NCI-H526 treated with DMSO at 0.1 percent for 48 hours (cell line): ENCODE results near the gene PLXNA3.
A peak's percentile ranks its signal among the peaks of the same experiment; 100 is the strongest.

Experiments
- DNase-seq: peaks from one replicate; lab custom pipeline; 2025; lab: John Stamatoyannopoulos, UW

The PLXNA3 gene

GRCh38 chrX:154458954-154459778 lies 1.1 kb downstream of the PLXNA3 start:
- peak; percentile 55 for DNase-seq

DNA sequence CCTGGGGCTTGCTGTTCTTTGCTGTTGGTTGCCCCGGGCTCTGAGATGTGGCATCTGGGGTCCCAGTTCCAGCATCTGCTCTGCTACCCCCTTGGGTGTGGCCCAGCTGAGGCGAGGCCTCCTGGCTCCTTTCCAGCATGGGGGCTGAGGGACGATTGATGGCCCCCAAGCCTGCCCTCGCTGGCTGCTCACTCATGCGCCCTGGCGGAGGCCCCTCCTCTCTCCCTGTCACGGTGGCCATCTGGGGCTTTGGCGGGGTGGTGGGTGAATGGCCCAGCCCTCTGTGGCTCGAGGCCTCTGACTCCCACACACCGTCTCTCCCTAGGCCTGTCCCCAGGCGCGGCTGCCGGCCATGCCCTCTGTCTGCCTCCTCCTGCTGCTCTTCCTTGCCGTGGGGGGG lies 1.8 kb downstream of the PLXNA3 start:
- no peak for DNase-seq

DNA sequence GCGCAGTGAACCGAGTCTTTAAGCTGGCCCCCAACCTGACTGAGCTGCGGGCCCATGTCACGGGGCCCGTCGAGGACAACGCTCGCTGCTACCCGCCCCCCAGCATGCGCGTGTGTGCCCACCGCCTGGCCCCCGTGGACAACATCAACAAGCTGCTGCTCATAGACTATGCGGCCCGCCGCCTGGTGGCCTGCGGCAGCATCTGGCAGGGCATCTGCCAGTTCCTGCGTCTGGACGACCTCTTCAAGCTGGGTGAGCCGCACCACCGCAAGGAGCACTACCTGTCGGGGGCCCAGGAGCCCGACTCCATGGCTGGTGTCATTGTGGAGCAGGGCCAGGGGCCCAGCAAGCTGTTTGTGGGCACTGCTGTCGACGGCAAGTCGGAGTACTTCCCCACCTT lies 2.2 kb downstream of the PLXNA3 start:
- no peak for DNase-seq

DNA sequence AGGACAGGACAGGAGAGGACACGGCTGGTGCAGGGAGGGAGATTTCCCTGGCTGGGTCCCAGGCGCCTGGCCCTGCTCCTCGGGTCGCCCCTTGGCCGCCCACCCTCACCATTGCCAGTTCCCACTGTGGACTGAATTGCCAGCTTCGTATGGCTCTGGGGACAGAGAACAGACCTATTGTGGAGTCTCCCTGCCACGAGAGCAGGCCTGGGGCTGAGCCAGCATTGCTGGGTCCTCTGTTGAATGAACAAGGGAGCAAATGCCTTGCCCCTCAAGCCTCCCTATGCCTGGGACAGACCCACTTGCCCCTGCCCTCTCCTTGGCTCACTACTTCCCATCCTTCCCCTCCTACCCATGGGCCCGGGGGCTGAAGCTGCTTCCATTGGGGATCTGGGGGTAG lies 4.3 kb downstream of the PLXNA3 start:
- DNase-seq = no peak

GRCh38 chrX:154463611-154464220 lies 5.6 kb downstream of the PLXNA3 start:
- DNase-seq = no peak

DNA sequence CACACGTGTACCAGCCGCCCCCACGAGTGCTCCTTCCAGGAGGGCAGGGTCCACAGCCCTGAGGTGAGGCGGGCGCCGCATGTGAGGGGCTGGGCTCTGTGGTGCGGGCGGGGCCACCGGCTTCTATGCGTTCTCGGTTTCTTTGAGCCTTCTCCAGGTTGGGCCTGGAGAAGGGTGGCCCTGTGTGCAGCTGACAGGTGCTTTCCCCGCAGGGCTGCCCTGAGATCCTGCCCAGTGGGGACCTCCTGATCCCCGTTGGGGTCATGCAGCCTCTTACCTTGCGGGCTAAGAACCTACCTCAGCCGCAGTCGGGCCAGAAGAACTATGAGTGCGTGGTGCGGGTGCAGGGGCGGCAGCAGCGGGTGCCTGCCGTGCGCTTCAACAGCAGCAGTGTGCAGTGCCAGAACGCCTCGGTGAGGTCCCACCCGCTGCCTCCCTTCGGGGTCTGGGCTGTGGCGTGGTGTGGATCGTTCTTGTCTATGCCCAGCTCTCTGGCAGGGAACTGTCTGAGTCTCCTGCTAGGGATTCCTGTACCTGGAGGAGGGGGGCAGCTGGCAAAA lies 6.8 kb downstream of the PLXNA3 start:
- DNase-seq = no peak

- no peak for DNase-seq
Observed at GRCh38 chrX:154465601-154466000, 7.5 kb downstream of the PLXNA3 start.

DNA sequence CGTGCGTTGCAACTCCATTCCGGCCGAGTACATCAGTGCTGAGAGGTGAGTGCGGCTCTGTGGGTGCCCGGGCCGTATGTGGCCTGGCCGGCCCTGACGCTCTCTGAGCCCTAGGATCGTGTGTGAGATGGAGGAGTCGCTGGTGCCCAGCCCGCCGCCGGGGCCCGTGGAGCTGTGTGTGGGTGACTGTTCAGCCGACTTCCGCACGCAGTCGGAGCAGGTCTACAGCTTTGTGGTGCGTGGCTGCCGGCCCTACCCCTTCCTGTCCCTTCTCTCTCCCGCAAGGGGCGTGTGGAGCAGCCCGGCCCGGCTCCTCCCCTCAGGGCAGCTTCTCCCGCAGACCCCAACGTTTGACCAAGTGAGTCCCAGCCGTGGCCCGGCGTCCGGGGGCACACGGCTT lies 8.0 kb downstream of the PLXNA3 start:
- no peak for DNase-seq

DNA sequence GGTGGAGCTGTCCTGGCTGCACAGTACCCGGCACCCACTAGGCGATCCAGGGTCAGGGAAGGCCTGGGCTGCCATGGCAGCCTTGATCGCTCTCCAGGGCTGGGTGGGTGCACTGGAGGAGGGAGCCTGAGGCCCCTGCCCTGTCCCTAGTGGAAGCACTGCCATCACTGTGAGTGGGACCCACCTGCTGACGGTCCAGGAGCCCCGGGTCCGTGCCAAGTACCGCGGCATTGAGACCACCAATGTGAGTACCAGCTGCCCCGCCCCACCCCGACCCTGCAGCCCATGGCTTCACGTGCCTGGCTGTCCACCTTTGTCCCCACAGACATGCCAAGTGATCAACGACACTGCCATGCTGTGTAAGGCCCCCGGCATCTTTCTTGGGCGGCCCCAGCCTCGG lies 8.8 kb downstream of the PLXNA3 start:
- no peak for DNase-seq

DNA sequence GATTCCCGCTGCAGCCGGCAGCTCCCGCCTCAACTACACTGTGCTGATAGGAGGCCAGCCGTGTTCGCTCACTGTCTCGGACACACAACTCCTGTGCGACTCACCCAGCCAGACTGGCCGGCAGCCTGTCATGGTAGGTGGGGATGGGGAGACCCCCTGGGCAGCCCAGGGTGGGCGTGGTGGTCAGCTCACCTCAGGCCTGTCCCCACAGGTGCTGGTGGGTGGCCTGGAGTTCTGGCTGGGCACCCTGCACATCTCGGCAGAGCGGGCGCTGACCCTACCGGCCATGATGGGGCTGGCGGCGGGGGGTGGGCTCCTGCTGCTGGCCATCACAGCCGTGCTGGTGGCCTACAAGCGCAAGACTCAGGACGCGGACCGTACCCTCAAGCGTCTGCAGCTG lies 9.5 kb downstream of the PLXNA3 start:
- DNase-seq = no peak

DNA sequence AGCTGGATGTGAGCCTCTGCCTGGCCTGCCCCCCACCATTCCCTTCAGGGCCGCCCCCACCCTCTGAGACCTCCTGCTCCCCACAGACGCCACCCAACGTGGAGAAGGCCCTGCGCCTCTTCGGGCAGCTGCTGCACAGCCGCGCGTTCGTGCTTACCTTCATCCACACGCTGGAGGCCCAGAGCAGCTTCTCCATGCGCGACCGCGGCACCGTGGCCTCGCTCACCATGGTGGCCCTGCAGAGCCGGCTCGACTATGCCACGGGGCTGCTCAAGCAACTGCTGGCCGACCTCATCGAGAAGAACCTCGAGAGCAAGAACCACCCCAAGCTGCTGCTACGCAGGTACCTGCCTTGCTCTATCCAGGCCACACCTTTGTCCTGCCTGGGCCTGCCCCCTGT lies 10.1 kb downstream of the PLXNA3 start:
- no peak for DNase-seq

GRCh38 chrX:154469114-154469513 lies 11.0 kb downstream of the PLXNA3 start:
- DNase-seq = no peak

DNA sequence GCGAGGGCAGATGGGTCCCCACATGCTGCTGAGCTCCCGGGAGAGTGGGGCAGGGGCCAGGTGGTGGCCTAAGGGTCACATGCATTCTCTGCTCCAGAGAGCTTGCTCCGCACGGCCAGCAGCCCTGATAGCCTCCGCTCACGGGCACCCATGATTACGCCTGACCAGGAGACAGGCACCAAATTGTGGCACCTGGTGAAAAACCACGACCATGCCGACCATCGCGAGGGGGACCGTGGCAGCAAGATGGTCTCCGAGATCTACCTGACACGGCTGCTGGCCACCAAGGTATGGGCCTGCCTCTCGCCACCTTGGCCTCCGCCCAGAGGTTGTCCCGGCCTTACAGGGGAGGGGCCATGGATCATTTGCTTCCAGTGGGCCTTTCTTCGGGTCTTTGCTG lies 11.8 kb downstream of the PLXNA3 start:
- DNase-seq = no peak

DNA sequence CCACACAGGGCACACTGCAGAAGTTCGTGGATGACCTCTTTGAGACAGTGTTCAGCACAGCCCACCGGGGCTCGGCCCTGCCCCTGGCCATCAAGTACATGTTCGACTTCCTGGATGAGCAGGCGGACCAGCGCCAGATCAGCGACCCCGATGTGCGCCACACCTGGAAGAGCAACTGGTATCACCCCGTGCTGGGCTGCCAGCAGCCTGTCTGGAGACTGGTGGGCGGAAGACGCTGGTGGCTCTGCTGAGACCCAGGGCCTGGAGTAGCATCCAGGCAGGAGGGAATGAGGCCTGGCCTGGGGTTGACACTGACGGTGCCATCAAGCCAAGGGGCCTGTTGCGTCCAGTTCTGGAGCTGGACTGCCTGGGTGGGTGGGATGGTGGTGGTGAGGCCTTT lies 12.4 kb downstream of the PLXNA3 start:
- DNase-seq = no peak

- DNase-seq = no peak
Observed at GRCh38 chrX:154470914-154471568, 13.0 kb downstream of the PLXNA3 start.

DNA sequence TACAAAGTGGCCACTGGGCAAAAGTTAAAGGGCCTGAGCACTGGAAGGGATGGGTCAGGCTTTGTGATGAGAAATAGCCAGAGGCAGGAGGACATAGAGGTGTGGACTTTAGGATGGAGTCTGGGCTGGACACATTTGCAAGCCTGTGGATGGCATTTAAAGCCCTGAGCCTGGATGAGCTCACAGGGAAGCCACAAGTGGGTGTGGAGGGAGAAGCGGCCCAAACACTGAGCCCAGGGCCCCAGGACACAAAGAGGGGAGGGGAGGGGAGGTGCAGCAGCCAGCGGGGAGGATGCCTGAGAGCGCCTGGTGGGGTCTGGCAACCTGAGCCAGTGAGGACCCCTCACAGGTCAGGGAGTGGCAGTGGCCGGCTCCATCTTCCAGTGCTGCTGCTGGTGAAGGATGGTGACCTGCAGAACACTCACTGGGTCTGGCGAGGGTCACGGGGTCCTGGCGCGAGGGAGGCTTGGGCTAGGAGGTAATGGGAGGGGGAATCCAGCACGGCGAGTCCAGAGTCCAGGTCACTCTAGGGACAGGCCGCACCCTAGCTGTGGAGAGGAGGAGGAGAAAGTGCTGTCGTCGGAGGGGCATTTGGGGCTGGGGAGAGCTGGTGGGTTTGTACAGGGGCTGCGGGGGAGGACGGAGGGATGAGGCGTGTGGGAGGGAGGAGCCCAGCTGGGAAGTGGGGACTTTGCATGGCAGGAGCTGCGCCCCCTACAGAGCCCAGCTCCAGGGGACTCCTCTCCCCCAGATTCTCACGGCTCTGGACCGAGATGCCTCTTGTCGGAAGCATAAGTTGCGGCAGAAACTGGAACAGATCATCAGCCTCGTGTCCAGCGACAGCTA lies 14.0 kb downstream of the PLXNA3 start:
- DNase-seq = no peak

GRCh38 chrX:154472685-154473632 lies 14.9 kb downstream of the PLXNA3 start:
- no peak for DNase-seq

- no peak for DNase-seq
Observed at GRCh38 chrX:154473683-154474082, 15.6 kb downstream of the PLXNA3 start.

- DNase-seq = no peak
Observed at GRCh38 chrX:154476821-154477220, 18.7 kb downstream of the PLXNA3 start.

- DNase-seq = no peak
Observed at GRCh38 chrX:154477891-154478477, 19.9 kb downstream of the PLXNA3 start.
